Mesothelial cell of epicardium (in vitro differentiated cells): Measurements from ENCODE around the gene SERINC4. TPM values are rescaled to one million over a fixed set of nuclear protein-coding genes. Genes with fewer than 3 reads are reported as not detected.
"Not testable (repeated sequence)": the region's sequence is repeated elsewhere in the genome, so short reads cannot be mapped to it uniquely, and the experiment has no call there.

Experiments used
- DNase-seq, 2 experiments: peaks; one replicate each; pipeline ENCODE4 v3.0.0; 2021; ENCODE audit warnings: low spot score in 2 of 2; ENCODE audit not compliant: unreplicated experiment in 2 of 2
- H3K27ac Mint-ChIP-seq: 2 replicates; pipeline ENCODE4 v1.8.0; 2021; ENCODE audit warnings: mixed read lengths
- H3K27me3 Mint-ChIP-seq: 2 replicates; pipeline ENCODE4 v1.8.0; 2021; ENCODE audit warnings: low read depth, mixed read lengths
- H3K36me3 Mint-ChIP-seq: 2 replicates; pipeline ENCODE4 v1.8.0; 2021; ENCODE audit warnings: mixed read lengths
- H3K4me1 Mint-ChIP-seq: 2 replicates; pipeline ENCODE4 v1.8.0; 2021; ENCODE audit warnings: mixed read lengths
- H3K4me3 Mint-ChIP-seq: 2 replicates; pipeline ENCODE4 v1.8.0; 2021; ENCODE audit warnings: mild to moderate bottlenecking, moderate library complexity, mixed read lengths
- H3K9me3 Mint-ChIP-seq: 2 replicates; pipeline ENCODE4 v1.8.0; 2021; ENCODE audit warnings: mixed read lengths
- total RNA-seq: library from RNA; stranded (reverse); gene quantifications from 3 replicates; pipeline ENCODE4 v1.2.1, GENCODE V29; 2021
- TF ChIP-seq, protein P1 (sequence below): fragments of 200-600 bp; sonication (generic); IDR thresholded peaks from one replicate; pipeline ENCODE4 v1.5.0; 2021; ENCODE audit warnings: antibody characterized with exemption; ENCODE audit not compliant: unreplicated experiment

SERINC4 gene
- total RNA-seq, 1 donor from 2014 or later = 0.20 TPM

DNA sequence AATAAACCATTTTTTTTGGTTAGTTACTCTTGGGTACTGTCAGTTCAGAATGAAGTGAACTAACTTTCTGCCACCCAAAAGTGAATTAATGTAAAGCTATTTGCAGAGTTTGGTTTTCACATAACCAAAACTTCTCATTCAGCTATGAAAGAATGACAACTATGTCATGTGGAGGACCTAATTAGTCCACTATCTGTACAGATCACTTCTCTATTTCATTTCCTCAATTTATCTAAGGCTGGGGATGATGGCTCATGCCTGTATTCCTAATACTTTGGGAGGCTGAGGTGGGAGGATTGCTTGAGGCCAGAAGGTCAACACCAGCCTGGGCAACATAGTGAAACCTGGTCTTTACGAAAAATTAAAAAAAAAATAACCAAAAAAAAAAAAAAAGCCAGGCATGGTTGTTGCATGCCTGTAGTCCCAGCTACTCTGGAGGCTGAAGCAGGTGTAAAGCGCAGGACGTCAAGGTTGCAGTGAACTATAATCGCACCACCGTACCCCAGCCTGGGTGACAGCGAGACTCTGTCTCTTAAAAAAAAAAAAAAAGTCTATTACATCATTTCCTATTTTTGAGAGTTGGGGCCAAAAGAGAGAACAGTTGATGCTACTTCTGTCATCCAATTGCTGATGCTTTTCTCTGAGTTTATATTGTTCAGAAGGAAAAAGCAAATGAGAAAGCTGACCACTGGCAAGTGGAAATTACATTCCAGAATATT lies 9.1 kb upstream of the SERINC4 start:
- Mint-ChIP-seq H3K9me3 (no peaks in the 10 kb centered on the region), H3K27me3 (no peaks in the 10 kb centered on the region), H3K4me3 (no peak overlapping the region), H3K4me1 (no peaks in the 10 kb centered on the region), H3K36me3 (peaks cover 52% of the 10 kb centered on the region), H3K27ac (no peak overlapping the region)
- DNase-seq = no peak
- TF ChIP-seq, protein P1, sequence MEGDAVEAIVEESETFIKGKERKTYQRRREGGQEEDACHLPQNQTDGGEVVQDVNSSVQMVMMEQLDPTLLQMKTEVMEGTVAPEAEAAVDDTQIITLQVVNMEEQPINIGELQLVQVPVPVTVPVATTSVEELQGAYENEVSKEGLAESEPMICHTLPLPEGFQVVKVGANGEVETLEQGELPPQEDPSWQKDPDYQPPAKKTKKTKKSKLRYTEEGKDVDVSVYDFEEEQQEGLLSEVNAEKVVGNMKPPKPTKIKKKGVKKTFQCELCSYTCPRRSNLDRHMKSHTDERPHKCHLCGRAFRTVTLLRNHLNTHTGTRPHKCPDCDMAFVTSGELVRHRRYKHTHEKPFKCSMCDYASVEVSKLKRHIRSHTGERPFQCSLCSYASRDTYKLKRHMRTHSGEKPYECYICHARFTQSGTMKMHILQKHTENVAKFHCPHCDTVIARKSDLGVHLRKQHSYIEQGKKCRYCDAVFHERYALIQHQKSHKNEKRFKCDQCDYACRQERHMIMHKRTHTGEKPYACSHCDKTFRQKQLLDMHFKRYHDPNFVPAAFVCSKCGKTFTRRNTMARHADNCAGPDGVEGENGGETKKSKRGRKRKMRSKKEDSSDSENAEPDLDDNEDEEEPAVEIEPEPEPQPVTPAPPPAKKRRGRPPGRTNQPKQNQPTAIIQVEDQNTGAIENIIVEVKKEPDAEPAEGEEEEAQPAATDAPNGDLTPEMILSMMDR = no peak

DNA sequence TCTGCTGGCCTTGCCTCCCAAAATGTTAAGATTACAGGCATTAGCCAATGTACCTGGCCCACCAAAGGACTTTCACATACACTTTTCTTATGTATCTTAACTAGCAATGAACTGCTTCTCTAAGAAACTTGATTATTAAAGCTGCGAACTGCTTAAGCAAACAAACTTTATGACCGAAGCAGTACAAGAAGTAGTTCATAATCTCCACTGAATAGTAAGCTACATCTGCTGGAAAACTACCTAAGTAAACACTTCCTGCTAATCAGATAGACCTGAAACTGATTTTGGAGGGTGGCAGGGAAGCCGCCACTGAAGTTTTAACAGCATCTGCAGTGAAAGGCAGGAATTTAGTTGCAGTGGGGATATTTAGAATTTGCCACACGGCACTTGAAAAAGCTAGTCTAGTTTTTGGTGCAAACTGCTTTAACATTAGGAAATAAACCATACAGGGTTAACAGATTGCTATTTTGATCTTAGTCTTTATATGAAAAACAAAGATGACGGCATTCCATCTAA lies 8.5 kb upstream of the SERINC4 start:
- peaks cover 51% of the 10 kb centered on the region for H3K36me3 Mint-ChIP-seq
- H3K27me3 Mint-ChIP-seq = no peaks in the 10 kb centered on the region
- H3K4me1 Mint-ChIP-seq = no peaks in the 10 kb centered on the region
- DNase-seq = no peak
- H3K9me3 Mint-ChIP-seq = no peaks in the 10 kb centered on the region
- H3K27ac Mint-ChIP-seq = no peak overlapping the region
- no peak overlapping the region for H3K4me3 Mint-ChIP-seq
- TF ChIP-seq, protein P1 = no peak

DNA sequence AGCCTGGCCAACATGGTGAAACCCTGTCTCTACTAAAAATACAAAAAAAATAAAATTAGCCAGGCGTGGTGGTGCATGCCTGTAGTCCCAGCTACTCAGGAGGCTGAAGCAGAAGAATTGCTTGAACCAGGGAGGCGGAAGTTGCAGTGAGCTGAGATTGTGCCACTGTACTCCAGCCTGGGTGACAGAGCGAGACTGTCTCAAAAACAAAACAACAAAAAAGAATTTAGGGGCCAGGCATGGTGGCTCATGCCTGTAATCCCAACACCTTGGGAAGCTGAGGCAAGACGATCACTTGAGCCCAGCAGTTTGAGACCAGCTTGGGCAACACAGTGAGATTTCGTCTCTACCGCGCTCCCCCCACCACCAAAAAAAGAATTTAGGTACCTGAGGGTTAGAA lies 2.7 kb upstream of the SERINC4 start:
- H3K4me3 Mint-ChIP-seq, H3K9me3 Mint-ChIP-seq, DNase-seq, H3K27ac Mint-ChIP-seq, H3K27me3 Mint-ChIP-seq: not testable (repeated sequence)
- Mint-ChIP-seq H3K36me3 (peaks cover 33% of the 10 kb centered on the region), H3K4me1 (peaks cover 24% of the 10 kb centered on the region)

DNA sequence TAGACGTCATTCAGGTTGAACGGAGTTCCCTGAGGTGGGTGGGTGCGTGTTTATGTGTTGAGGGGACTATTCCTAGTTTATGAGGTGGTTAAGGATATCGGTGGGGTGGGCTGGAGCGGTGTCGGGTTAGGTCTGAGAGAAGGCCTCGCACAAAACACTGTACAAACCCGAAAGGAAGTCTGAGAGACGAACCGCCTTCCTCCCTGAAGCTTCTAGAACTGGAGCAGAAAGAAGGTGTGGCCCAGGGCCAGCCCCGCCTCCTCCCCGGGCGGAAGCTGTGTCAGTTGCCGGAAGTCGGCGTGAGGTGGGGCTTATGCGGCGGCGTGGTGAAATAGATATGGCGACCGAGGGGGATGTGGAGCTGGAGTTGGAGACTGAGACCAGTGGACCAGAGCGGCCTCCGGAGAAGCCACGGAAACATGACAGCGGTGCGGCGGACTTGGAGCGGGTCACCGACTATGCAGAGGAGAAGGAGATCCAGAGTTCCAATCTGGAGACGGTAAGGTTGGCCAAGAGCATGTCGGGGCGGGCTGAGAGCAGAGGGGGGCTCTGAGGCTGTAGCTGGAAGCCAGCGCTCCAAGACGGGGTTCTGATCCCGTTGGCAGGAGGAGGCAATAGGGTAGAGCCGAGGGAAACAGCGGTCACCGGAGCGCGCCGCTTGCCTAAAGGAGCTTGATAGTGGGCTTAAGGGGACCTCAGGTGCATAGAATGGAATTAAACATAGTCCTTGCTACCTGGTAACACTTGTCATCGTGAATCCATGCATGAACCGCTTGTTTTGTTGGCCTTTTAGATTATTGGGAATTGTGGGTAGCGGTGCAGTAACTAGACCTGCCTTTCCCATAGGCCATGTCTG lies 494 bp upstream of the SERINC4 start, which contains the start of gene HYPK:
Gene HYPK (plus strand): TSS at position 314 of the 856 bp plus-strand sequence. CDS start 24 bp downstream, at position 338.
- H3K27ac Mint-ChIP-seq = peak within 1 kb of the TSS; percentile 99
- peak within 1 kb of the TSS; percentile 99 for H3K4me3 Mint-ChIP-seq
- no peaks in the 10 kb centered on the region for H3K9me3 Mint-ChIP-seq
- H3K36me3 Mint-ChIP-seq = peaks cover 24% of the 10 kb centered on the region
- H3K4me1 Mint-ChIP-seq = peaks cover 24% of the 10 kb centered on the region
- DNase-seq = peak; percentile 73 to 87
- TF ChIP-seq, protein P1 = no peak
- H3K27me3 Mint-ChIP-seq = no peaks in the 10 kb centered on the region

DNA sequence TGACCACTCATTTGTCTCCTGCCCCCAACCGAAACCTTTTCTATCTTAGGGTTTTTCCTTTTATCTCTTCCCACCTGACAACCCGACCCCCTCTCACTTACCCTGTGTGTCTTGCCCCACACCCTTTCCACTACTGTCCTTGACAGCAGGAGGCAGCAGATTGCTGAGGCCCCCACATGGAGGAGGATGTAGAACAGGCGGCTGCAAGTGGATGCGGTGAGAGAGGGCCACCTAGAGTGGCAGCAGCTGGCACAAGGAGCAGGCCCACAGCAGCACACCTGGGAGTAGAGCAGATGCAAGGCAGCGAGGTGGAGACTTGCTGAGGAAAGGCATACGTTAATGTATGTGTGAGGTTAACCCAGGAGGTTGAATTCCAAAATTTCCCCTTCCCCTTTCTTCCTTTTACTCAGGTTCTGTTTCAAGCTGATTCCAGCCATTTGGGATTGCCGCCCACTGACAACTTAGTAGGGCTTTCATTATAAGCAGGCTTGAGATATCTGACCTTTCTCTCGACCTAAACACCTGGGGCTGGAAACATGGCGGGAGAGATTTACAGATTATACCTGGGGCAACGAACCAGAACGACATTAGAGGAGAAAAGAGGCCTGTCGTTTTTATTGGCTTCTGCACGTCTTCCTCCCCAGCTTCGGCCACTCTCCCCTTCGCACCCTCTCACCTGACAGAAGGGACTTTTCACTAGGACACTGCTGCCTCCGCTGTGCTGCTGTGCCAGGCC lies 643 bp downstream of the SERINC4 start:
- peak overlapping the region; percentile 99 for H3K27ac Mint-ChIP-seq
- TF ChIP-seq, protein P1 = no peak
- H3K27me3 Mint-ChIP-seq = no peaks in the 10 kb centered on the region
- DNase-seq = no peak
- peaks cover 29% of the 10 kb centered on the region for H3K36me3 Mint-ChIP-seq
- peak overlapping the region; percentile 30 for H3K4me3 Mint-ChIP-seq
- peaks cover 29% of the 10 kb centered on the region for H3K4me1 Mint-ChIP-seq
- H3K9me3 Mint-ChIP-seq = no peaks in the 10 kb centered on the region
